HepG2 (cell line): ENCODE data around the gene CHKB. TPM values are rescaled to one million over a fixed set of nuclear protein-coding genes. Genes with fewer than 3 reads are reported as not detected.

Source experiments
- ATF1 ChIP-seq: IDR thresholded peaks from 2 replicates; pipeline ENCODE4 v1.6.1; 2016; ENCODE audit warnings: mild to moderate bottlenecking, control low read depth
- BATF2 ChIP-seq: sonication (generic); formaldehyde crosslinking; IDR thresholded peaks from 2 replicates; pipeline ENCODE4 v1.8.0; 2022; ENCODE audit warnings: mild to moderate bottlenecking, missing genetic modification reagents, moderate library complexity
- CBX1 ChIP-seq: IDR thresholded peaks from one replicate; pipeline ENCODE4 v1.6.1; 2016; ENCODE audit warnings: antibody characterized with exemption, low read depth
- KDM2A ChIP-seq: sonication (generic); formaldehyde crosslinking; IDR thresholded peaks from 2 replicates; pipeline ENCODE4 v1.4.0; 2020; ENCODE audit warnings: low read depth, missing genetic modification reagents, borderline replicate concordance
- KLF13 ChIP-seq: sonication (generic); formaldehyde crosslinking; IDR thresholded peaks from 2 replicates; pipeline ENCODE4 v1.4.0; 2020; ENCODE audit warnings: mild to moderate bottlenecking, missing genetic modification reagents
- MAZ ChIP-seq, 2 experiments: sonication (generic) in 1 of 2; formaldehyde crosslinking in 1 of 2; IDR thresholded peaks; 2 replicates each; pipeline versions ENCODE4 v1.5.0 to v1.6.1; 2012 to 2020; ENCODE audit warnings: low read depth in 2 of 2, mild to moderate bottlenecking in 2 of 2, borderline replicate concordance in 1 of 2, improper control_type of control experiment in 1 of 2, low read length in 1 of 2, missing genetic modification reagents in 1 of 2, moderate library complexity in 1 of 2
- NCOA2 ChIP-seq: sonication (generic); formaldehyde crosslinking; IDR thresholded peaks from 2 replicates; pipeline ENCODE4 v1.8.0; 2022; ENCODE audit warnings: inconsistent platforms
- NFIC ChIP-seq: IDR thresholded peaks from 2 replicates; pipeline ENCODE4 v1.6.1; 2012; ENCODE audit warnings: mild to moderate bottlenecking, low read length, inconsistent platforms
- SRF ChIP-seq: IDR thresholded peaks from 2 replicates; pipeline ENCODE4 v1.6.1; 2011; ENCODE audit warnings: mild to moderate bottlenecking, low read depth, low read length, moderate library complexity
- ZEB1 ChIP-seq: IDR thresholded peaks from 2 replicates; pipeline ENCODE4 v1.6.1; 2012; ENCODE audit warnings: mild to moderate bottlenecking, low read depth, inconsistent platforms; ENCODE audit not compliant: insufficient replicate concordance
- ZFP36L1 ChIP-seq: sonication (generic); formaldehyde crosslinking; IDR thresholded peaks from 2 replicates; pipeline ENCODE4 v1.8.0; 2022; ENCODE audit warnings: mild to moderate bottlenecking, missing genetic modification reagents, moderate library complexity
- ZKSCAN1 ChIP-seq: fragments of 150-350 bp; IDR thresholded peaks from 2 replicates; pipeline ENCODE4 v1.6.1; 2014; ENCODE audit warnings: low read length
- ZNF275 ChIP-seq: sonication (generic); formaldehyde crosslinking; IDR thresholded peaks from 2 replicates; pipeline ENCODE4 v1.8.0; 2022; ENCODE audit warnings: missing genetic modification reagents, mild to moderate bottlenecking, inconsistent platforms, borderline replicate concordance
- ZNF331 ChIP-seq: sonication (generic); formaldehyde crosslinking; IDR thresholded peaks from 2 replicates; pipeline ENCODE4 v1.4.0; 2020; ENCODE audit warnings: missing genetic modification reagents
- ZNF414 ChIP-seq: sonication (generic); formaldehyde crosslinking; IDR thresholded peaks from 2 replicates; pipeline ENCODE4 v1.5.0; 2020; ENCODE audit warnings: missing genetic modification reagents
- ZNF691 ChIP-seq: sonication (generic); formaldehyde crosslinking; IDR thresholded peaks from 2 replicates; pipeline ENCODE4 v1.4.0; 2020; ENCODE audit warnings: missing genetic modification reagents, low read depth, mild to moderate bottlenecking, borderline replicate concordance
- polyA plus RNA-seq, 8 experiments: library from polyadenylated mRNA; depleted of rRNA in 3 of 8; stranded (reverse) in 7 of 8; unstranded in 1 of 8; fragments of >200 nt; fragmentation: Illumina TruSeq in 4 of 8; extraction: Trizol in 4 of 8; gene quantifications; 2 replicates each; pipeline versions ENCODE4 v1.2.1 to v1.2.3, GENCODE V29; 2011 to 2016; ENCODE audit warnings: low read depth in 4 of 8, missing spikeins in 1 of 8, mixed read lengths in 1 of 8; ENCODE audit not compliant: insufficient read depth in 1 of 8
- total RNA-seq, 5 experiments: library from RNA; depleted of rRNA; stranded (reverse); fragments of >200 nt; fragmentation: Illumina TruSeq; extraction: Trizol; gene quantifications; 2 replicates each; pipeline ENCODE4 v1.2.3, GENCODE V29; 2016; ENCODE audit warnings: low read depth in 1 of 5
- TF ChIP-seq, protein P1 (sequence below): sonication (generic); formaldehyde crosslinking; IDR thresholded peaks from 2 replicates; pipeline ENCODE4 v1.4.0; 2020; ENCODE audit warnings: missing genetic modification reagents, borderline replicate concordance
- TF ChIP-seq, protein P2 (sequence below): sonication (generic); formaldehyde crosslinking; IDR thresholded peaks from 2 replicates; pipeline ENCODE4 v1.8.0; 2022; ENCODE audit warnings: mild to moderate bottlenecking, missing genetic modification reagents, borderline replicate concordance
- TF ChIP-seq, protein P3 (sequence below): sonication (generic); formaldehyde crosslinking; IDR thresholded peaks from 2 replicates; pipeline ENCODE4 v1.9.0; 2022; ENCODE audit warnings: missing genetic modification reagents, mild to moderate bottlenecking, borderline replicate concordance

CHKB gene
- total and polyA plus RNA-seq, 2 of the 13 experiments (the other 11 are each of a cell fraction or from before 2014, with no cell fraction given), result 24.5 to 42.7 TPM

DNA sequence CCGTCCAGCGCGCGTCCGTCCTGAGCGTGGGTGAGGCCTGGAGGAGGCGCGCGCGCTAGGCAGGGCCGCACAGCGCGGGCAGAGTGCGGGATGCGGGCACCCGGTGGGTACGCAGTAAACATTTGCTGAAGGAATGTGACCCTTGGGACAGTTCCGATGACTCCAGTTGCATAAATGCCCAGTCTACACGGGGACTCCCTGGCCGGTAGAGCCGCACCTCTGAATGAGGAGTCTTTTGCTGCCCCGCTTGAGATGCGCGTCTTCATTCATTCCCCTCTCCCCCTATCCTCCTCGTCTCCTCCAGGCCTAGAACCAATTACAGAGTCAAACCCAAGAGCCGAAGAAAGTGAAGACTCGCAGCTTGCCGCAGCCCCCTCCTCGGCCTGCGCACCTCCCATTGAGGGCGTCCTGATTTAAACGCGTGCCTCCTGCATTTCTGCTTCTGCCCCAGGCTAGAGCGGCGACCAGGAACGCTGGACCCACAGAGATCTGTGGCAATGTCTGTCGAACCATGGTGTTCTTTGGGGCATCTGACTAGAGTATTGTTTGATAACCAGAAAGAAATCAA lies 729 bp upstream of the CHKB start (continued):
- TF ChIP-seq, protein P1, sequence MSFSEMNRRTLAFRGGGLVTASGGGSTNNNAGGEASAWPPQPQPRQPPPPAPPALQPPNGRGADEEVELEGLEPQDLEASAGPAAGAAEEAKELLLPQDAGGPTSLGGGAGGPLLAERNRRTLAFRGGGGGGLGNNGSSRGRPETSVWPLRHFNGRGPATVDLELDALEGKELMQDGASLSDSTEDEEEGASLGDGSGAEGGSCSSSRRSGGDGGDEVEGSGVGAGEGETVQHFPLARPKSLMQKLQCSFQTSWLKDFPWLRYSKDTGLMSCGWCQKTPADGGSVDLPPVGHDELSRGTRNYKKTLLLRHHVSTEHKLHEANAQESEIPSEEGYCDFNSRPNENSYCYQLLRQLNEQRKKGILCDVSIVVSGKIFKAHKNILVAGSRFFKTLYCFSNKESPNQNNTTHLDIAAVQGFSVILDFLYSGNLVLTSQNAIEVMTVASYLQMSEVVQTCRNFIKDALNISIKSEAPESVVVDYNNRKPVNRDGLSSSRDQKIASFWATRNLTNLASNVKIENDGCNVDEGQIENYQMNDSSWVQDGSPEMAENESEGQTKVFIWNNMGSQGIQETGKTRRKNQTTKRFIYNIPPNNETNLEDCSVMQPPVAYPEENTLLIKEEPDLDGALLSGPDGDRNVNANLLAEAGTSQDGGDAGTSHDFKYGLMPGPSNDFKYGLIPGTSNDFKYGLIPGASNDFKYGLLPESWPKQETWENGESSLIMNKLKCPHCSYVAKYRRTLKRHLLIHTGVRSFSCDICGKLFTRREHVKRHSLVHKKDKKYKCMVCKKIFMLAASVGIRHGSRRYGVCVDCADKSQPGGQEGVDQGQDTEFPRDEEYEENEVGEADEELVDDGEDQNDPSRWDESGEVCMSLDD, result no peak
- TF ChIP-seq KLF13 (CRISPR knock-in tag) (0 out of 2 replicates have a peak, but pooled peaks have one; percentile 34), MAZ (IDR thresholded peaks at IDR 0.05; ENCODE audit: borderline replicate concordance, low read depth, low read length) (no peak), MAZ (CRISPR knock-in tag; IDR thresholded peaks at IDR 0.05; ENCODE audit: low read depth) (no peak), ZFP36L1 (no peak), ZEB1 (no peak), ZKSCAN1 (no peak), BATF2 (CRISPR knock-in tag) (no peak), ZNF691 (CRISPR knock-in tag) (0 out of 2 replicates have a peak, but pooled peaks have one; percentile 30), KDM2A (CRISPR knock-in tag) (no peak), NFIC (no peak), CBX1 (no peak), ZNF275 (CRISPR knock-in tag) (no peak), SRF (no peak), ATF1 (no peak), NCOA2 (CRISPR knock-in tag) (no peak), ZNF414 (CRISPR knock-in tag) (0 out of 2 replicates have a peak, but pooled peaks have one; percentile 4), ZNF331 (CRISPR knock-in tag) (no peak)
- TF ChIP-seq, protein P2, sequence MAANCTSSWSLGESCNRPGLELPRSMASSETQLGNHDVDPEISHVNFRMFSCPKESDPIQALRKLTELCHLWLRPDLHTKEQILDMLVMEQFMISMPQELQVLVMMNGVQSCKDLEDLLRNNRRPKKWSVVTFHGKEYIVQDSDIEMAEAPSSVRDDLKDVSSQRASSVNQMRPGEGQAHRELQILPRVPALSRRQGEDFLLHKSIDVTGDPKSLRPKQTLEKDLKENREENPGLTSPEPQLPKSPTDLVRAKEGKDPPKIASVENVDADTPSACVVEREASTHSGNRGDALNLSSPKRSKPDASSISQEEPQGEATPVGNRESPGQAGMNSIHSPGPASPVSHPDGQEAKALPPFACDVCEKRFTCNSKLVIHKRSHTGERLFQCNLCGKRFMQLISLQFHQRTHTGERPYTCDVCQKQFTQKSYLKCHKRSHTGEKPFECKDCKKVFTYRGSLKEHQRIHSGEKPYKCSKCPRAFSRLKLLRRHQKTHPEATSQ, result no peak
- TF ChIP-seq, protein P3, sequence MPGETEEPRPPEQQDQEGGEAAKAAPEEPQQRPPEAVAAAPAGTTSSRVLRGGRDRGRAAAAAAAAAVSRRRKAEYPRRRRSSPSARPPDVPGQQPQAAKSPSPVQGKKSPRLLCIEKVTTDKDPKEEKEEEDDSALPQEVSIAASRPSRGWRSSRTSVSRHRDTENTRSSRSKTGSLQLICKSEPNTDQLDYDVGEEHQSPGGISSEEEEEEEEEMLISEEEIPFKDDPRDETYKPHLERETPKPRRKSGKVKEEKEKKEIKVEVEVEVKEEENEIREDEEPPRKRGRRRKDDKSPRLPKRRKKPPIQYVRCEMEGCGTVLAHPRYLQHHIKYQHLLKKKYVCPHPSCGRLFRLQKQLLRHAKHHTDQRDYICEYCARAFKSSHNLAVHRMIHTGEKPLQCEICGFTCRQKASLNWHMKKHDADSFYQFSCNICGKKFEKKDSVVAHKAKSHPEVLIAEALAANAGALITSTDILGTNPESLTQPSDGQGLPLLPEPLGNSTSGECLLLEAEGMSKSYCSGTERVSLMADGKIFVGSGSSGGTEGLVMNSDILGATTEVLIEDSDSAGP, result peak; percentile 6; the same call in 1 of the 2 replicates
